Activated T-cell treated with anti-CD3 and anti-CD28 coated beads, Interleukin-2, amount 50 U/mL, for 1 hour (primary cell): ENCODE data around the gene PUS3.
"Not testable (repeated sequence)": the region's sequence is repeated elsewhere in the genome, so short reads cannot be mapped to it uniquely, and the experiment has no call there.

ENCODE experiments used
- DNase-seq: peaks from one replicate; pipeline ENCODE4 v3.0.0-alpha.2; 2020

Gene PUS3

GRCh38 chr11:125916683-125917347 is 13.8 kb upstream of the PUS3 start:
- no peak for DNase-seq

GRCh38 chr11:125914601-125915000 is 11.6 kb upstream of the PUS3 start:
- DNase-seq = not testable (repeated sequence)

- DNase-seq = no peak
These were observed 7.3 kb upstream of the PUS3 start for GRCh38 chr11:125910226-125910849.

- no peak for DNase-seq
These were observed 1.7 kb upstream of the PUS3 start for GRCh38 chr11:125904678-125905077.

- peak; percentile 25 for DNase-seq
These were observed 979 bp upstream of the PUS3 start, which contains the start of gene DDX25 for GRCh38 chr11:125903711-125904659. TSS of gene DDX25 (plus strand) at chr11:125904508. CDS start at chr11:125904518, 10 bp downstream.

- no peak for DNase-seq
These were observed 604 bp downstream of the PUS3 start for GRCh38 chr11:125902277-125902926.

GRCh38 chr11:125901872-125902271 is 1.1 kb downstream of the PUS3 start:
- no peak for DNase-seq

- no peak for DNase-seq
These were observed 10.0 kb downstream of the PUS3 start for GRCh38 chr11:125892994-125893393.

GRCh38 chr11:125892071-125892470 is 10.9 kb downstream of the PUS3 start:
- DNase-seq = no peak

- no peak for DNase-seq
These were observed 12.4 kb downstream of the PUS3 start for GRCh38 chr11:125890447-125891100.

- DNase-seq = peak; percentile 96
These were observed 15.4 kb downstream of the PUS3 start, which contains the start of gene HYLS1 for GRCh38 chr11:125887373-125888324. TSS of gene HYLS1 (plus strand) at chr11:125887668. CDS start at chr11:125899369, 11,701 bp downstream.

GRCh38 chr11:125886997-125887372 is 16.0 kb downstream of the PUS3 start:
- DNase-seq = no peak

GRCh38 chr11:125883375-125883774 is 19.6 kb downstream of the PUS3 start:
- no peak for DNase-seq

- no peak for DNase-seq
These were observed 21.7 kb downstream of the PUS3 start for GRCh38 chr11:125881291-125881690.

- DNase-seq = peak; percentile 28
These were observed 28.4 kb downstream of the PUS3 start for GRCh38 chr11:125874556-125875124.

- DNase-seq = no peak
These were observed 29.0 kb downstream of the PUS3 start for GRCh38 chr11:125873881-125874555.

- no peak for DNase-seq
These were observed 30.9 kb downstream of the PUS3 start for GRCh38 chr11:125872138-125872491.

GRCh38 chr11:125871391-125872137 is 31.4 kb downstream of the PUS3 start:
- peak; percentile 23 for DNase-seq

- no peak for DNase-seq
These were observed 33.5 kb downstream of the PUS3 start for GRCh38 chr11:125869521-125869920.
